Activated CD4-positive, alpha-beta T cell treated with anti-CD3 and anti-CD28 coated beads for 24 hours (primary cell): ENCODE measurements around the gene SCN2A.
A peak's percentile ranks its signal among the peaks of the same experiment; 100 is the strongest.
"Not testable (repeated sequence)": the region's sequence is repeated elsewhere in the genome, so short reads cannot be mapped to it uniquely, and the experiment has no call there.

Source experiments
- DNase-seq, 2 donors: peaks; one replicate each; pipeline ENCODE4 v3.0.0-alpha.2; 2020; ENCODE audit warnings: low read depth in 2 of 2

SCN2A gene

DNA sequence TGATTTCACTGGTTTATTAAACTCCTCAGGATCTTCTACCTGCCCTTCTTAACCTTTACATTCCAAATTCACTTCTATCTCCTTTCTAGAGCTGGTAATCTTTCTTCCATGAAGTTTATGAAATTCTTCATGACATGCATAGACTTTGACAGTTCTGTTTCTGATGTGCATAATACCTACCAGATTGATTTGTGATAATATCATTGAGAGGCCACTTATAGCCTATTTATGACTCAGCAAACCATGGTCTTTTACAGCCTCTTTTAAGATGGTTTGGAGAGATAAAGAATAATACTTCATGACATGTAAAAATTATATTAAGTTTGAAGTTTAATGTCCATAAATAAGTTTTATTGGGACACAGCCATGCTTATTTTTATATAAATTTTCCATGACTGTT is 14.0 kb downstream of the SCN2A start:
- DNase-seq, result no peak

DNA sequence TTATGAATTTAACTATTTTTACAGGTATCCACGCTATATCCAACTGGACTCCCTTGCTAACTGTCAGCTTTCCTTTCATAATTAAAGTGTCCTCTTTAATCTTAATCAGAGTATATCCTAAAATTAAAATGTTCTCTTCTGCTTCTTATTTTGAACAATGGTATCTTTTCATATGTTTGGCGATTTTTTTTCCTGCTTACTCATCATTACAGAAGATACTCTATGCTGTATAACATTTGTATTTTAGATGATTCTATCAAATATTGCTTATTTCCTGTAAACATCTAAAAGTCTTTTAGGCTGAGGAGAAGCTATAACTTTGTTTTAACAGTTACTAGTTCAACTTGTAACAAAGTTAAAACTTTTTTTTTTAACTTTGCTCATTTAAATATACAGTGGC is 17.4 kb downstream of the SCN2A start:
- no peak for DNase-seq

DNA sequence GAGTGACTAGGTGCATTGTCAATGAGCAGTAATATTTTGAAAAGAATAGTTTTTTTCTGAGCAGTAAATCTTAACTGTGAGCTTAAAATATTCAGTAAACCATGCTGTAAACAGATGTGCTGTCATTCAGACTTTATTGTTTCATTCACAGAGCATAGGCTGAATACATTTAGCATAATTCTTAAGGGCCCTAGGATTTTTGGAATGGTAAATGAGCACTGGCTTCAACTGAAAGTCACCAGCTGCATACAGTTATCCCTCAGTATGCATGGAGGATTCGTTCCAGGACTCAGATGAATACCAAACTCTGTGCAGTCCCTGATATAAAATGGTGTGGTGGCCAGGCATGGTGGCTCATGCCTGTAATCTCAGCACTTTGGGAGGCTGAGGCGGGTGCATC is 21.1 kb downstream of the SCN2A start:
- DNase-seq, result not testable (repeated sequence)

DNA sequence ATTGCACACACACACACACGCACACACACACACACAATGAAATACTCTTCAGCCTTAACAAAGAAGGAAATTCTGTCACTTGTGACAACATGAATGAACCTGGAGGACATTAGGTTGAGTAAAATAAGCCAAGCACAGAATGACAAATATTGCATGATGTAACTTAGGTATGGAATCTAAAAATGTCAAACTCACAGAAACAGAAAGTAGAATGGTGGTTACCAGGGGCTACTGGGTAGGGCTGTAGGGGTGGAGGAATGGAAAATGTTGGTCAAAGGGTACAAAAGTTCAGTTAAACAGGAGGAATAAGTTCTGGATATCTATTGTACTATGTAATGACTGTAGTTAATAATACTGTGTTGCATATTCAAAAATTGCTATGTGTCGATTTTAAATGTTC is 29.5 kb downstream of the SCN2A start:
- DNase-seq, result no peak

DNA sequence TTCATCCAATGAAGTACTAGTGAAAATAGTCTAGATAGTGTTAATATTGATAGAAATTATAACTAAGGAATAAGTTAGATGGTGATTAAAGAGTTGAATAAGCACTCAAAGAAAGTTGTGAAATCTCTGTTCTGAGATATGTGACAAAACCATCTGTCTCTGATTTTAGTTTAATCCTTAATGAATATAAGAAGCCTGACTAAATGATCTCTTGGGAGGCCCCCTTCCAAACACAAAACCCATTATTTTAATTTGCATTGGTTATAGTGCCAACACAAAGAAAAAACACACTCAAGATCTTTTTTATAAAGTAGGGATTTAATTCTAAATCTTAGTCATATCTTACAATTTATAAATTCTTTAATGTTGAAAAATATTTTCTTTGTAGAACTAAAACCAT is 34.0 kb downstream of the SCN2A start:
- DNase-seq, result no peak

DNA sequence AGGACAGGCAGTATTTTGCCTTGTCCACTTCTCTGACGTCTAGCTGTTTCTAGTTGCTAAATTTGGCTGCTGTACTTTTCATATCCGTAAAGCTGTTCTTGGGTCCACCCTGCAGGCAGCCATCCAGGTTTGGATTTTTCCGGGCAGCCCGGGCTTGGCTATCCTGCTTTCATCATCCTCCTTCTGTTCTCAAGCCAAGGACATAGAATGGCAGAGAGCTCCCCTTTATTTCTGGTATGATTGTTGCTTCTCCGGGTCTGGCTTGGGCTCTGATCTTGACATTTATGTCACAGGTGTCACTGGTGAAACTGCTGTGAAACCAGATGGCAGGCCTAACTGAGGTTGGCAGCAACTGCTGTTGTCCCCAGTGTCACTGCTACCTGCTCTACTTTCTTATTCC is 35.5 kb downstream of the SCN2A start:
- DNase-seq, result no peak

DNA sequence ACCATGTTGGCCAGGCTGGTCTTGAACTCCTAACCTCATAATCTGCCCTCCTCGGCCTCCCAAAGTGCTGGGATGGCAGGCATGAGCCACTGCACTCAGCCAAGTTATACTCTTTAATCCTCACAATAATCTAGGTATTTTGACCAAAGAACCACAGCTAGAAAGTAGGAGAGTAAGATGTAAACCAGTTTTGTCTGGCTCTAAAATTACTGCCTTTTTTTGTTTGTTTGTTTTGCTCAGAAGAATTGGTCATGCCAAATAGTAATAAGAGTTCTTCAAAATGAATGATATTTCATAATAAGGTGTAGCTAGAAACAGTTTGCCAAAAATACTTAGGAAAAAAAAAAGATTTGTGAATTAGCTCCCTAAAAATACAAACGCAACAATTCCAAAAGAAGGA is 36.7 kb downstream of the SCN2A start:
- no peak for DNase-seq

DNA sequence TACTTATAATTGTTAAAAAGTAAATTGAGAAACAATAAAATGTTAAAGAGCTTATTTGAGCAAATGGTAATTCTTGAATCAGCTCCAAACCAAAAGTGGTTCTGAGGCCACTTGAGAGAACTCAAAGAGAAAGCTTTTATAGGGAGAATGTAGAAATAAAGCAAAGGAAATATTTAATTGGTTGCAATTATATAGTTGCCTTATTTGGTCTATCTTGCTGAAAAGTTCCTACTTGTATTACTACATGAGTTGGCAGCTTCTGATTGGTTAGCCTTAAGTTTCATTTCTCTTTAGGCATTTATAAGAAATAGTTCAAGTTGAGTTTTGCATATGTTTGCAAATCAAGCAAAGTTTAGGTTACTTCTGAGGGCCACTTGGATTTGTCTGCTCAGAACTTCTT is 38.1 kb downstream of the SCN2A start:
- no peak for DNase-seq

DNA sequence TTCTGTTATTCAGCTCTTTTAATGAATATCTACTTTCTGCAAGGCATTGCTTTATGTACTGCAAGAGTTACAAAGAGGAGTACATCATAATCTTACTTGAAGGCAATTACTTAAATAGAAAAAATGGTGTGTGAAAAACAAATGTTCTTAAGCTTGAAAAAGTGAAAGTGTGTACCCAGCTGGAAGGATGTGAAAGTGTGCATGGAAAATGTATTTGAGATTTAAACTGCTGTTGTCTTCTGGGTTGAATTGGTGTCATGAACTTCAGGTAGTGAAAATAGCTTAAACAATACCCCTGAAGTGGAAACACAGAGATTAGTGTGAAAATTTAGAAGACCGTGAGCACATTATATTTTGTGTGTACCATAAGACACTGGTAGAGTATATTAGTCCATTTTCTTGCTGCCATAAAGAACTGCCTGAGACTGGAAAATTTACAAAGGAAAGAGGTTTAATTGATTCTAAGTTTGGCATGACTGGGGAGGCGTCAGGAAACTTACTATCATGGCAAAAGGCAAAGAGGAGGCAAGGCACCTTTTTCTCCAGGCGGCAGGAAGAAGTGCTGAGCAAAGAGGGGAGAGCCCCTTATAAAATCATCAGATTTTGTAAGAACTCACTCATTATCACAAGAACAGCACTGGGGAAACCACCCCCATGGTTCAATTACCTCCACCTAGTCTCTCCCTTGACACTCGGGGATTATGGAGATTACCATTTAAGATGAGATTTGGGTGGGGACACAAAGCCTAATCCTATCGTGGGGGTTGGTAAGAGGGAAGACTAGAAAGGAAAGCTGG is 38.8 kb downstream of the SCN2A start:
- no peak for DNase-seq

DNA sequence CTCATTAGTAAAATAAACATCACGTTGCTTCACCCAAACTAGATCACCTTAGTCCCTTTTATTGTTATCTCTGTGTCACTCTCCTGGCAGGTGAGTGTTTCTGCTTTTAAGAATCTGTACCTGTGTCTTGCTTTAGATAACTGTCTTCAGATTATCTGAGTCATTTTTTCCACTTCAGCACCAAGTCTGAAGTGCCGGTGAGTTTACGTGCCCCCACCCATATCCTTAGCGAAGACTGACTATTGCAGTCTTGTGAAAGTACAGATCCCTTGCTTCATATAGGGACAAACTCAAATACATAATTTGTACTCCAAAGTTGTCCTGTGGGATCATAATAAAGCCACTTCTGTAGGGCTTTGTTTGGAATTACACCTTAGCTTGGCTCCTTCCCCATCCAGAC is 41.1 kb downstream of the SCN2A start:
- DNase-seq, result no peak

DNA sequence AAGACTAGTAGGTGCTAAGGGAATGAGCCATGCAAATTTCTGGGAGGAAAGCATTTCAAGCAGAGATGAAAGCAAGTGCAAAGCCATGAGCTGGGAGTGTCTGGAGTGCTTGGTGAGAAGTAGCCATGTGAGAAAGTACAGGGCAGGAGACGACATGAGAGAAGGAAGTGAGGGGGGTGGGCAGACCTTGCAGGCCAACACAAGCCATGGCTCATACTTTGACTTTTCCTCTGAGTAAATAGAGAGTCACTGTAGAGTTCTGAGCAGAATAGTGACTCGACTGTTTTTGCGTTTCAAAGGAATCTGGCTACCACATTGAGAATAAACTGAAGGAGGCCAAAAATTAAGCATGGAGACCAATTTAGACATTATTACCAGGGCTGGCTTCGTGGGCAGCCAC is 42.2 kb downstream of the SCN2A start:
- no peak for DNase-seq

DNA sequence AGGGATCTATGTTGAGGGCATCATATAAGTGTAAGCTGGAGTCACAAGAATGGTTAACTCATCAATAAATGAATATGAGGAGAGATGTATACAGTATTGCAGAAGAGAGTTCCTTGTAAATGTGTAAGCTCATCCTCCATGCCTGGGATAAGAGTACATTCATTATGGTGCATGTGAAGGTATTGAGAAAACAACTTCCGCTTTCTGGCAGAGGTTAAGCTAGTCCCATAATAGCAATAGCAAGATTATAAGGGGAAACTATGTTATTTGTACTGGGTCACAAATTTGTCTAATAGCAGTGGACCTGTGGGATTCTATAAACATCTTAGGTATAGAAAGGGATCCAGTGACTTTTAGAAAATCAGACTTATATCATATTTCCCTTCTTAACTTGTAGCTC is 44.1 kb downstream of the SCN2A start:
- DNase-seq, result no peak

DNA sequence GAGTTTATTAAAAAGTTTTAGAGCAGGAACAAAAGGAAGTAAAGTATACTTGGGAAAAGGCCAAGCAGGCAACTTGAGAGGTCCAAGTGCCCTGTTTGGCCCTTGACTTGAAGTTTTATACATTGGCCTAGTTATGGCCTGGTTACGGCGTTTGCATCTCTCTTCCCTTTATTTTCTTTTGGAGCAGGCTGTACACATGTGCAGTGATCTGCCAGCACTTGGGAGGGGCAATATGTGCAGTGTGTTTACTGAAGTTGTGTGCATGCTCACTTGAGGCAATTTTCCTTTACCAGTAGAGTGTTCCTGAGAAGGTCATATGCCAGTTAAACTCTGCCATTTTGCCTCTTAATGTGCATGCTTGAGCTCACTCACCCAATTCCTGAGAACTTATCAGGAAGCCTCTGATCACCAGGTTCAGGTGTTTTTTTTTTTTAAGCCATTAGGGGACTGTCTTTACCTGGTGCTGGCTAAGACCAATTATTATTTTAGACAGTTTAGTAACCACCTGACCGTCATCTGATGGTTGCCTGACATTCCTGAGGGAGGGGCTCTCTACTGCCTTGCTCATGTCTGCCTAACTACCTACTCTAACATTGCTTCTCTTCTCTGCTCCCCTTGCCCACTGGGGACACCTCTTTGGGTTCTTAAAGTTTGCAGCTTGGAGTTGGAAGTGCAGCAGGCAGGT is 48.0 kb downstream of the SCN2A start:
- no peak for DNase-seq

DNA sequence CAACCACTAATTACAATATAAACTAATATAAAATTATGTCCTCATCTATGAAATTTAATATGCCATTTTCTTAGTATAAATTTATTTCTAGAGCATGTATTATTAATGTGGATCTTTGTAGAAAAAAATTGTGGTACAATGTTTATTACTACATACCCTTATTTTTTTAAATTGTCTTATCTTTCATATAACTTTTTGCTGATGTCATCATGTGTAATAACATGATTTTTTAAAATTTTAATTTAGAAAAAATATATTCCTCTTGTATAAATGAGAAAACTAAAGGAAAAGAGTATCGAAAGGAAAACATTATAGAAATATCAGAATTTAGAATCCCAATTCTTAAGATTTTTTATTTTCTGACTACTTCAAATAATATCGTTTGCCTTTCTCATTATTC is 49.9 kb downstream of the SCN2A start:
- no peak for DNase-seq

DNA sequence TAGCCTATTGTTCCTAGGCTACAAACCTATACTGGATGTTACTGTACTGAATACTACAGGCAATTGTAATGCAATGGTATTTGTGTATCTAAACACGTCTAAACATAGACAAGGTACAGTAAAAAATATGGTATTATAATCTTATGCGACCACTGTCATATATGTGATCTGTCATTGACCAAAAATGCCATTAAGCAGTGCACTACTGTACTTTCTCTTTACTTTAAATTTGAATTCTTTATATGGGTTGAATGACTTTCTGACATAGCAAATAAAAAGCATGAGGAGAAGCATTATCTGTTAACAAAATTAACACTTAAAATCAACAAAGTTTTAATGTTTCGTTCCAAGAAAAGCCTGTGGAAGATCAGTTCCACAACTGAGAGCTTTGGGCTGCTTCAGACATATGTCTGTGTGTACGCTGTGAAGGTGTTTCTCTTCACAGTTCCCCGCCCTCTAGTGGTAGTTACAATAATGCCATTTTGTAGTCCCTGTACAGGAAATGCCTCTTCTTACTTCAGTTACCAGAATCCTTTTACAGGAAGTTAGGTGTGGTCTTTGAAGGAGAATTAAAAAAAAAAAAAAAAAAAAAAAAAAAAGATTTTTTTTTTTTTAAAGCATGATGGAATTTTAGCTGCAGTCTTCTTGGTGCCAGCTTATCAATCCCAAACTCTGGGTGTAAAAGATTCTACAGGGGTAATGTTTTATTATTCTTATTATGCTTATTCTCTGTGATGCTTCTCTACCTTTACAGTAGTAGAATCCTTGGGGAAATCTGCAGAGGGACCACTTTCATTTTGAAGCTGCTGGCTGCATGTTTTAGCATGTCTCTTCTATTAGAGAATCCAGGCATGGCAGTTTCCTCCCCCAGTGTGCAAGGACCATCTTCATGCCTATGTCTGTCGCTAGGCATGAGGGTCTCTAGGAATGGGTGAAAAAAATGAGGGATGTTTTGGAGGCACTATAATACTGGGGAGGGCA is 54.5 kb downstream of the SCN2A start:
- DNase-seq, result peak in 1 of 2 donors; percentile 45

DNA sequence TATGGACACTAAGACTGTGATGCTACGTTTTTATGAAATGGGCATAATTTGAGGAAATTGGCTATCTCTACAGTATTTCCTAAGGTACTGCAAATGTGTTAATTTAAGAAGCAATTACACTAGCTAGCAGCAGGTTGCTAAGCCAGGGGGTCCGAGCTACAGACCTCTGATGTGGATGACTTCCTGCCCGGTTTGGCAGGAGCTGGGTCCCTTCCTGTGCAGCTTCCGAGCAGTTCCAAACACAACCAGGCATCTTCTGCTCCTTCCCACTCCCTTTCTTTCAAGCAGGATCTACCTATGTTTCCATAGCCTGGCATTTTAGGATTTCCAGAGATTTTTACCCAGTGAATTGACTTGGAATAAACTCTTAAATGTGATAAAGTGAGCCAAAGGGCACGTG is 55.7 kb downstream of the SCN2A start:
- DNase-seq, result no peak

DNA sequence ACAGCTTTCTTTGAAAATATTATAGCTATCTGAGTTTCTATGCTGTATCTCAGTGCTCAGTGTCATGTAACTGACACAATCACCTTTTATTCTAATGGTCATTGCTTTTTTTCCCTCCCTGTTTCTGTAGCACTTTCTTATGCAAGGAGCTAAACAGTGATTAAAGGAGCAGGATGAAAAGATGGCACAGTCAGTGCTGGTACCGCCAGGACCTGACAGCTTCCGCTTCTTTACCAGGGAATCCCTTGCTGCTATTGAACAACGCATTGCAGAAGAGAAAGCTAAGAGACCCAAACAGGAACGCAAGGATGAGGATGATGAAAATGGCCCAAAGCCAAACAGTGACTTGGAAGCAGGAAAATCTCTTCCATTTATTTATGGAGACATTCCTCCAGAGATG is 56.4 kb downstream of the SCN2A start:
- no peak for DNase-seq

DNA sequence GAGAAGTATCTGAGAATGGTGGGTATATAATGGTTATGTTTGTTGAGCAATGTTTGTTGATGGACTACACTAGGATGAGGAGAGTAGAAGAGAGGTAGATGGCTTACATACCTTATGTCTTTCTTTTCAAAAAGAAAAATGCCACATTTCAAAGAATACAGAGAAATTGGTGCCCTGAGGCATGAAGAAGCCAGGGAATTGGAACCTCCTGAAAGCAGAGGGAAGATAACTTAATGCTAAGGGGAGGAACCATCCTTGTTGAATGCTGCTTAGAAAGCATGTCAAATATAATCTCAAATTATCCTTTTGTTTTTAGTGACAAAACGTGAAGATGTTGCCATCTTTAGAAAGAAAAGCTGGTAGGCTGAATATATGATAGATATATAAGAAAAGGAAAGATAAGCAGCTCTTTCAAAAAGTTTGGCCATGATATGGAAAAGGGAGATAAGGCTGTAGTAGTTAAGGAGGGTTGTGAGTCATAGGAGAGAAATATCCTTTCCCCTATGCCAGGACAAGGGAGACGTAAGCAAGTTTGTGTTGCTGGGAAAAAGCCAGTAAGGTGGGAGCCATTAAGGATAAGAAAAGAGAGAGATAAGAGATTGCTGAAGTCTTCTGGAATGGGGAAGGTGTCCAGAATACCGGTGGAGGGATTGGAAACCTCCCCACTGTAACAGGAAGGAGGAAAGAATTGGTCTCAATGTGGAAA is 66.3 kb downstream of the SCN2A start:
- no peak for DNase-seq

DNA sequence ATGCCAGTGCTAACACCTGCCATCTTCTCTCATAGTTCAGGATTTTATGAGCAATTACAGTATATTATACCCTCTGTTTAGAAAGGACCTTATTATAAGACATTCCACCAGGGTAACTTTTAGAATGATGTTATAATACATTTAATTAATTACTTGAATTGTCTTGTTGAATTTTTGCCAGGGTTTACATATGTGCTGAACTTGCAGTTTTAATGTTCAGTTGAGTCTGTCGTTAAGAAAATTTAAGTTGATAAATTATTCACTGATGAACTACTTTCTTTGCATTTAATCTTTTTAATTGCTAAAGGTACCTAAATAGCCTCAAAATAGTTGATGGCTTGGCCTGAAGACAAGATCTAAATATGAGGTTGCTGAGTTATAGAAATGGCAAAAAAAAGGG is 68.1 kb downstream of the SCN2A start:
- DNase-seq, result no peak

DNA sequence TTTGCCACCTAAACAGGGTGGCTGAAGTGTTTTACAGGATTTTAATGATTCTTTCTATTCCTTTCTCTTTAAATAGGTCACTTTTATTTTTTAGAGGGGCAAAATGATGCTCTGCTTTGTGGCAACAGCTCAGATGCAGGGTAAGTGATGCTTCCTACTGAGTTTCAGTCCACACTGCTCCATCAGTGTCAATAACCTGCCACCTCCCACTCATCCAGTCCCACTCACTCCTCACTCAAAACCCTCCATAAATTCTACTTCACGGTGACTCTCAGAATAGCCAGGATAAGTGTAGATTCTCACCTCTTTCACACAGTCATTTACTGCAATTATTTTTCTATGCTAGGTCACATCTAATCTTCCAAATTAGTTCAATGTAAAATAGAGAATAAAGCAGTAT is 72.7 kb downstream of the SCN2A start:
- no peak for DNase-seq

DNA sequence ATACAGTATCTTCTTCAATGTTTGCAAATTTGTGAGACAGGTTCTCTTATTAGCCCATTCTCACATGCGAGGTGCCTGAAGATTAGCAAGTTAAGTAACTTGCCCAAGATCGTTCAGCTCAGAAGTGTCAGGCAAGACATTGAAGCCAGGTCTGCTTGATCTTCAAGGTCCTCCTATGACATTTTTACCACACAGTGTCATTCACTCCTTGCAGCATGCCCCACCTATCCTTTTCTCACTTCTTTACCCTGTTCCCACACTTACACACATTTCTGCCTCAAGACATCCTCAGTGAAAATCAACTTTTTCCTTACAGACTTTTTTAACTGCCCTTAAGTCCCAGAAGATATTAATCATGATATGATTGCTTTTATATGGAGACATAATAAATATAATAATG is 73.8 kb downstream of the SCN2A start:
- DNase-seq, result no peak

DNA sequence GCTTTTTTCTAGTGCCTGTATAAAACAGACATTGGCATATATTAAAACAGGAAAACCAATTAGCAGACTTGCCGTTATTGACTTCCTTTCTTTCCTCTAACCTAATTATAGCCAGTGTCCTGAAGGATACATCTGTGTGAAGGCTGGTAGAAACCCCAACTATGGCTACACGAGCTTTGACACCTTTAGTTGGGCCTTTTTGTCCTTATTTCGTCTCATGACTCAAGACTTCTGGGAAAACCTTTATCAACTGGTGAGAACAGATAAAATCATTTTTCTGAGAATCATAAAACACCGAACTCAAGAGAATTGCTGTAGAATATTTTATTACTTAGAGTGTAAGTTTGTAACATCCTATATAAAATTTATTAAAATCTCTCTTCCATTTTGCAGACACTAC is 74.3 kb downstream of the SCN2A start:
- no peak for DNase-seq
